OCI-M2 (cell line): ENCODE measurements around the gene NOTCH2.

Experiments used
- DNase-seq: peaks from one replicate; lab custom pipeline; 2025; ENCODE audit not compliant: unreplicated experiment; lab: John Stamatoyannopoulos, UW

The NOTCH2 gene

DNA sequence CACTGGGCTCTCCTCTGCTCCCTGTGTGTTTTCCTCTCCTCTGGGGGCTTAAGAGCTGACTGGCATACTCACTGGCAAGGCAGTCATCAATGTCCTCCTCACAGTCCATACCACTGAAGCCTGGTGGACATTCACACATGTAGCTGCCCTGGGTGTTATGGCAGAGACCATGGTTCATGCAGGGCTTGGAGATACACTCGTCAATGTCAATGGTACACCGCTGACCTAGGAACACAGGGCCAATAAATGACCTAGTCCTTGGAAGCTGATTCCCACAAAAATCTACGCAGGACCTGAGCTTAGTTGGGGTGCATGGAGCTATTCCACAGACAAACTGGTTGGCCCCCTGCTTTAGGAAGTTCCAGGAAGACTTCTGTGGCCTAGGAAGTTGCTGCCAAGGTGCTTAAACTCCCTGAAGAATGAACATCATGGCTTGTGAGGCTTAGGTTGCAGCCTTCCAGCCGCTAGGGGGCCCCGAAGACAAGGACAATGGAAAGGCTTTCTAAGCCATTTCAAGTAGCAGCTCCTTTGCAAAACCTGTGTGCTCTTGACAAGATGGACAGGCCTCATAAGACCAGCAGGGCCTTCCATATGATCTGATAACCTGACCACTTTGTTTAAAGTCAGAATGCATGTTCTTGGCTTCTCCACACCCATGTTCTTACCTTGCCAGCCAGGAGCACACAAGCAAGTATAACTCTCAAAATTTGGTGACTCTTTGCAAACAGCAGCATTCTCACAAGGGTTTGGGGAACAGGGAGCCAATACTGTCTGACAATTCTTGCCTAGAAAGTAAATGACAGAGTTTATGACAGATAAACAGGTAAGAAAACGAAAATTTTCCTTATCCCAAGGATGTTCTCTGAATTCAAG, 120.9 kb downstream of the NOTCH2 start:
- DNase-seq, result no peak

- no peak for DNase-seq
Observed at GRCh38 chr1:119947468-119947867, 122.0 kb downstream of the NOTCH2 start.

DNA sequence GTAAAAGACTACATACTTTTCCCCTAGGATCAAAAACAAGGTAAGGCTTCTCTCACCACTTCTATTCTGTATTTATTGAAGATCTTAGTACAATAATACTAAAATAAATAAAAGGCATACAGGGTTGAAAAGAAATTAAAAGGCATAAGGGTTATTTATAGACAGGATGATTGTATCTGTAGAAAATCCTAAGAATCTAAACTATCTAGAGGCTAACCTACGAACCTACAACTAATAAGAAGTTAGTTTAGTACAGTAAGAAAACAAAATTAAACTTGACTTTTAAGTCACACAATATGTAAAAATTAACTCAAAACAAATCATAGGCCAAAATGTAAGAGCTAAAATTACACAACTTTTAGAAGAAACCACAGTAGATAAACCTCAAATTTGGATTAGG, 122.7 kb downstream of the NOTCH2 start:
- no peak for DNase-seq

DNA sequence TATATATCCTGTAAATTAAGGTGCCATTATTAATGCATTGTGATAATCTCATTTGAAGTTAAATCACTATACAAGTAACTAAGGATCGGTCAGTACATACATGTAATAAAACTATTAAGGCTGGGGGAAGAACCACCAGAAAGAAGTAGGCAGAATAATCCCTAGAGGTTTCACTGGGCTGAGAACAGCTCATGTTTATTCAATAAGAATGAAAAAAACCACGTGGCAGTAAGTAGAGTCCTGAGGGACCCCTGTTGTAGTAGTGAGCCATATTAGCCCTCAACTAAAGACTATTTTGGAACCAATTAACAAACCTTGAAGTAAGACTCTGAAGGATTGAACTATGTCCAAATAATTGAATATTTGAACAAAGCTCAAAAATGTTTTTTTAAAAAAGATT, 126.2 kb downstream of the NOTCH2 start:
- no peak for DNase-seq

- DNase-seq, result no peak
Observed at GRCh38 chr1:119941392-119941791, 128.1 kb downstream of the NOTCH2 start.

DNA sequence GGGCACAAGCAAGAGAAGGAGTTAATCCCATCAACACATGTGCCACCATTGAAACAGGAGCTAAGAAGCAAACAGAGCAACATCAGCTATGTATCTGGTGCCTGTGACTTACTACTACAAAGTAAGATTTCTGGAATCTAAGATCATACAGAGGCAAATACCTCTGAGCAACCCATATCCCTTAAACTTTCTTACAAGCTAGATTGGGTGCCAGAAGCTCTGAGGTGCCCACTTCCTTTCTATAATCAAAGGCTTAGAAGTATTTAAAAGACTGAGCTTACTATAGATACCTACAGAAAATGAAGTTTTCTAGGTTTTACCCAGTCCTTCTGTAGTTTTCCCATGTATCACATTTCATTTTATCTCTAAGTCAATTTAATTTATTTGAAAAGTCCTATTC, 128.8 kb downstream of the NOTCH2 start:
- no peak for DNase-seq

DNA sequence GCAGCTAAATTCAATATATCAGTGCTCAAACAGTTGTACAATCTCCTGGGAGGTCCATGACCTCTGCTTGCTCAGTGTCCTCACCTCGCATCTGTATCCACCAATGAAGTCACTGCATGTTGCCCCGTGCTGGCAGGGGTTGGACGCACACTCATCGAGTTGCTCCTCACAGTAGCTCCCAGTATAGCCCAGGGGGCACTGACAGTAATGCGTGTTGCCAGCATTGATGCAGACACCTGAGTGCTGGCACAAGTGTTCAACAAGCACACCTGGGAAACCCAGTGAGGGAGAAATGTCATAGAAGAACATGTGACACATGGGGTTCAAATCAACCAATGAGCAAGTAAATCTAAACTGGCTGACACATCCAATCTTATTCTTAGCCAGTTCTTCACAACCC, 132.3 kb downstream of the NOTCH2 start:
- DNase-seq, result no peak

- DNase-seq, result no peak
Observed at GRCh38 chr1:119935915-119936314, 133.5 kb downstream of the NOTCH2 start.

DNA sequence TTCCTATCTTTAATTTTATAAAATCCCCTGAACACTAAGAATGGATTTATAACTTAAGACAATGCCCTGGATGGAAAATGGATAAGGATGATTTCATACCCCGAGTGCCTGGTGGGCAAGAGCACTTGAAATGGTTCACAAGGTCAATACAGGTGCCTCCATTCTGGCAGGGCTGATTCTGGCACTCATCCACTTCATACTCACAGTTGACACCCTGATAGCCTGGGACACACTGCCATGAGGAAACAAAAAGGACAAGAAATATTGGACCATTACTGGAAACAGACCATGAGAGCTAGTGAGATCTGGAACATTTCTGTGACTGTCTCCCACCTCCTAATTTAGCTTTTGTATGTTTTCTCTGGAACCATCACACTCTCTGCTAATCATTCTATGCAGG, 134.1 kb downstream of the NOTCH2 start:
- DNase-seq, result no peak

GRCh38 chr1:119933397-119933796, 136.1 kb downstream of the NOTCH2 start:
- no peak for DNase-seq

GRCh38 chr1:119929643-119930315, 139.7 kb downstream of the NOTCH2 start:
- no peak for DNase-seq

DNA sequence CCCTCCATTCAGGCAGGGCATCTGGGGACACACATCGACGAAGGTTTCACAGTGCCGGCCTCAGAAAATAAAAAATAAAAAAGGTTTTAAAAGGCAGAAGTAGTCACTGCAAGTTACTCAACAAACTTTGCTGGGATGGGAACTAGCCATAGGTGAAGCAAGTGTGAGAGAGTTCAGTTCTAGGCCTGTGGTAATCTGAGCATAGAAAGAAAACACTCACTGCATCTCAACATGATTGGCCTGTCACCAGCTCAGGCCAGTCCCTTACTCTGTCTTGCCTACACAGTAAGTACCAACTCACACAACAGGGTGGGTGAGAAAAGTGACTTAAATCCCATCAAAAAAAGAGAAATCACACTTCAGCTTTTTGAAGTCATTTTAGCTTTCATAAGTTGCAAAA, 142.9 kb downstream of the NOTCH2 start:
- DNase-seq, result no peak

GRCh38 chr1:119924948-119925898, 144.2 kb downstream of the NOTCH2 start:
- DNase-seq, result no peak

DNA sequence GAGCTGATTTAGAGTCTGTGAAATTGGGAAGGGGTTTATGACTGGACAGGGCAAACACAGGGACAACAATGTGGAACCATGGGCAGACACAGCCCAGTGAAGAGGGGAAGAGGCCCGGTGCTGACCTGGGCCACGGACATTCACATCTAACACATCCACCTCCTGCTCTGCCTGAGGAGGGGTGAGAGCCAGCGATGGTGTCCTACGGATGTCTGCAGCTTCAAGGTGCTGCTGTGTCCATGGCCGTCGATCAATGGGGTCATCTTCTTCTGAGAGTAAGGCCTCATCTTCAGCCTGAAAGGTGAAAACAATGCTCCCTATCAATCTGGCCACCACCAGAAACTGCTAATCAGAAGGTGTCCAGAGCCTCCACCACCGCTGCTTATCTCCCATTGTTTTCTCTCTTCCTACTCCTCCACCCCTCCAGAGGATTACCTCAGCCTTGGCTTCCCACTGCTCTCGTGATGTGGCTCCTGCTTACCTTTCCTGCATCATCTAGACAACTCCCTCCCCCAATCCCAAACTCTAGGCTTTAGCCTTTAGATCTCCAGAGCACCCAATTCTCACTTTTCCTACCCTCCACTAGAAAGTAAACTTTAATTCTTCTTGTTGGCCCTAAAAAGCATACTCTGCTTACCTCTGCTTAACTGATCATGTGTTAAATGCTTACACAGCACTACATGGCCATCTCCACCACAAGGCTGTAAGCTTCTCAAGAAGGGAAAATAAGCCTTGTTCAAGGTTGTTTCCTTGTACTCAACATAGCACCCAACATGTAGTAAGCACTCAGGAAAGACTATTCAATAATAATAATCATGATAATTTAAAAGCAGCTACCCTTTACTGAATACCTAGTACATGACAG, 149.1 kb downstream of the NOTCH2 start:
- DNase-seq, result no peak

- no peak for DNase-seq
Observed at GRCh38 chr1:119919241-119919640, 150.2 kb downstream of the NOTCH2 start.

- no peak for DNase-seq
Observed at GRCh38 chr1:119918301-119918700, 151.2 kb downstream of the NOTCH2 start.

- no peak for DNase-seq
Observed at GRCh38 chr1:119917304-119918055, 152.0 kb downstream of the NOTCH2 start.

- DNase-seq, result no peak
Observed at GRCh38 chr1:119915517-119915916, 153.9 kb downstream of the NOTCH2 start.

GRCh38 chr1:119914071-119914470, 155.4 kb downstream of the NOTCH2 start:
- DNase-seq, result no peak

GRCh38 chr1:119912963-119913362, 156.5 kb downstream of the NOTCH2 start:
- DNase-seq, result no peak
